ENCODE results near the gene EXD3. TPM values are rescaled to one million over a fixed set of nuclear protein-coding genes. Genes with fewer than 3 reads are reported as not detected.

The EXD3 gene
- total RNA-seq, 1 experiment from 2014 or later: 1.2 TPM

GRCh38 chr9:137317718-137318511 is 105.0 kb downstream of the EXD3 start:
- Histone ChIP-seq H3K27me3 (no peaks in the 10 kb centered on the region), H3K9me3 (no peaks in the 10 kb centered on the region), H3K4me3 (no peak overlapping the region), H3K36me3 (no peaks in the 10 kb centered on the region)
- no peak for DNase-seq

GRCh38 chr9:137317021-137317717 is 105.8 kb downstream of the EXD3 start:
- no peak for DNase-seq
- no peaks in the 10 kb centered on the region for H3K27me3 ChIP-seq
- no peak overlapping the region for H3K4me3 ChIP-seq
- no peaks in the 10 kb centered on the region for H3K9me3 ChIP-seq
- H3K36me3 ChIP-seq: no peaks in the 10 kb centered on the region

DNA sequence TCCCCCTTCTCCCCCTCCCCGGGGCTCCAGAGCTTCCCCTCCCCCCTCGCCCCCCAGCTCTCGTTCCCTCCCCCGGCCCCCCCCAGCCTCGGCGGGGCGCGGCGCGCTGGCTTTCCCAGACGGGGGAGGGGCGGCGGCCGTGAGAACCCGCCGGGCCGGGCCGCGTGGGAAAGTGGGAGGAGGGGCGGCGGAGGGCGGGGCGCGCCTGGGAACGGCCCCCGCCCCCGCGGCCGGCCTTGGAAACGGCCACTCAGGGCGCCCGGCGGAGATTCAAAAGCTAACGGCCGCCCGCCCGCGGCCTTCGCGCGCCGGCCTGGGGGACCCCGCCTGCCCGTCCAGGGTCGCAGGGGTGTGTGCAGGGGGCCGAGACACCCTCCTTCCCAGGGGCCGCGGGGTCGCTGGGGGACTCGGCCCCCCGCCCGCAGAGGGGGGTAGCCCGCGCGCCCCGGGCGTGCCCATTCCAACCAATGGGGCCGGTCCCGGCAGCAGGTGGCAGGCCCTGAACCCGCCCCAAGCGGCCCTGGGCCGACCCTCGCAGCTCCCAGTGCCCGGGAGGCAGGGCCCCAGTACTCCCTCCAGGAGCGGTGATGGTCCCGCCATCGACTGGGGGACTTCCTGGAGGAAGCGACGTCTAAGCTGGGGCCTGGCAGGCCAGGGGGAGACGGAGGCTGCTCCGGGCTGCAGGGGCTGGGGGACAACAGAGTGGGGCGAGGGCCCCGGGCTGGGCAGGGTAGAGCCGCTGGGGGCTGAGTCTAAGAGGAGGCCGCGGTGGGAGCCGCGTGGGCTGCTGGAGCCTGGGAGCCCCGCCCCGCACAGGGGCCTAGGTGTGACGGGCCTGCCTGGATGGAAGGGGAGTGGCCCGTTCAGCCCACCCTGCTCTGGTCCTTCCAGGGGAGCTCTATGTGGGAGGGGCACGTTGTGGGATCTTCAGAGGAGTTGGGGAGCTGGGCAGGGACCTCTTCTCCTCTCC is 106.7 kb downstream of the EXD3 start:
- Histone ChIP-seq H3K27me3 (no peaks in the 10 kb centered on the region), H3K9me3 (no peaks in the 10 kb centered on the region), H3K4me3 (no peak overlapping the region), H3K36me3 (no peaks in the 10 kb centered on the region)
- DNase-seq: no peak

DNA sequence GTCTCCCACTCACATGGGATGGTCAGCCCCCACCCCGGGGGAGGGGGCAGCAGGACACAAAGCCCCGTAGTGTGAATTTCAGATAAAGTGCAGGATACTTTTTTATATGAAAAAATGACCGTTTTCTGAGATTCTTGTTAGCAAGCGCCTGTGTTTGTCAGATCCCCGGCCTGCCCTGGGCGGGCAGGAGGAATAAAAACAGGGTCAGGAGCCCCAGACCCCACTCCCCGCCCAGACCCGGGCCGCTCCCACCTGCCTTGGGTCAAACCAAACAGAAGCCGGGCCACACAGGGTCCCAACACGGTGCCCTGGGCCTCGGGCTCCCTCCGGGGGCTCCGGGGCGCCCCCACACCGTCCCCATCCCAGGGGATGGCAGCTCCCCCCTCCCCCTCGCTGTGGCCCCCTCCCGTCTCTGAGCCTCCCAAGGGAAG is 107.4 kb downstream of the EXD3 start:
- no peak for DNase-seq

DNA sequence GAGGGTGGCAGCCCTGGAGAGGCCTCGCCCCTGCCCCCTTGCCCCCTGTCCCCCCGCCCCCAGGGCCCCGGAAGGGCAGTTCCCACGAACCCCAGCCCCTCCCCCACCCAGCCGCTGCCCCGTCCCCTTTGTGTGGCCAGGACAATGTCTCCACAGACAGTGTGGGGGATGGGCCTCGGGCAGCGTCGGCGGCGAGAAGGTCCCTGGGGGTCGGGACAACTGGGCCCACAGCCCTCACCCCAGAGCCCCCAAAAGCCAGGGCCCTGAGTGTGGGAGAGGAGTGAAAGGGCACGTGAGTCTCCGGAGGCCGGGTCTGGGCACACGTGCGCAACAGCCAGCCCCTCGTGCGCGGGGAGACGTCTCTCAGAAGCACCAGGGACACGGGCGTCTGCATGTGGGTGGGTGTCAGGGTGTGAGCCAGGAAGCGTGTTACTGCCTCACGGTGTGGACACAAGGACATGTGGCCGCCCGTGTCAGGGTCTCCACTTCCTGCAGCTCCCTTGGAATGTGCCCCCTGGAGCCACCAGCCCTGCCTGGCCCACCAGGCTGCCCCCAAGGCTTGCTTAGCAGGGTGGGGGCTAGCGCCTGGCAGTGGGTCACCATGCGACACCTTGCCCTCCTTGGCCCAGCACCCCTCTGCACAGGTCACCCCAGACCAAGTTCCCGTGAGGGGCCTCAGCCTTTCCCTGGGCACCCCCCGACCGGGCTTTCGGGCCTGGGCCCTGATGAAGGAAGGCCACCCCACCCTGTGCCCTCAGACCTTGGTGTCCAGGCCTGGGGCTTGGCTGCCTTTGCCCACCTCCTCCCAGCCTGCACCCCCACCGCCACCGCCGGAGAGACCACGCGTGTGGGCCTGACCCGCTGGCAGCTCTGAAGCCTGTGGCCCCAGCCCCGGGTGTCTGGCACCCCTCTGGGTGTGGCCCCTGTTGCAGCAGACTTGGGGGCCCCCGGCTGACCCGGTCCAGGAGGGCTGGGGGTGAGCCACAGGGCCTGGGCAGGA is 108.1 kb downstream of the EXD3 start:
- no peak for DNase-seq
- Histone ChIP-seq H3K9me3 (no peaks in the 10 kb centered on the region), H3K36me3 (no peaks in the 10 kb centered on the region), H3K27me3 (no peaks in the 10 kb centered on the region), H3K4me3 (no peak overlapping the region)

More for the DNA sequence above, 107.4 kb downstream of the EXD3 start:
- no peak overlapping the region for H3K4me3 ChIP-seq
- H3K27me3 ChIP-seq: no peaks in the 10 kb centered on the region
- no peaks in the 10 kb centered on the region for H3K36me3 ChIP-seq
- H3K9me3 ChIP-seq: no peaks in the 10 kb centered on the region

- Histone ChIP-seq H3K4me3 (no peak overlapping the region), H3K27me3 (no peaks in the 10 kb centered on the region), H3K9me3 (no peaks in the 10 kb centered on the region), H3K36me3 (no peaks in the 10 kb centered on the region)
- DNase-seq: no peak
These were observed 108.9 kb downstream of the EXD3 start for GRCh38 chr9:137313956-137314560.

GRCh38 chr9:137313326-137313936 is 109.5 kb downstream of the EXD3 start:
- no peaks in the 10 kb centered on the region for H3K27me3 ChIP-seq
- no peaks in the 10 kb centered on the region for H3K9me3 ChIP-seq
- no peak for DNase-seq
- no peak overlapping the region for H3K4me3 ChIP-seq
- H3K36me3 ChIP-seq: no peaks in the 10 kb centered on the region

DNA sequence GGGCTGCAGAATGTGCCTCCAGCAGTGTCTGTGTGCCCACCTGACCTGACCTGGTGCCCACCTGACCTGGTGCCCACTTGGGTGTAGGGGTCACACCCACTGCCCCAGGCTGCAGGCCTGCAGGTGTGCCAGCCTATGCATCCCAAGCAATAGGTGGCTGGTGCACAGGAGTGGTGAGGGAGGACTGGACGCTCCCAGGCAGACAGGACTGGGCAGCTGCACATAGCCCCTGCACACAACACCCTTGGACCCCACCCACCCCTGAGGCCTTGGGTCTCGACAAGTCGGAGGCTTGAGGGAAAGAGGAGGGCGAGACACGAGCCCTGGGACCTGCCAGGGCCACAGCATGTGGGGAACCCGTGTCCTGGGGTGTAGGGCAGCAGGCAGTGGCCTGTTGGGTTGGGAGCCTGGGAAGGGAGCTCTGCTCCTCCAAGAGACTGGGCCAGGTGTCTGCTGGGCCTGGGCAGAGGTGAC is 110.1 kb downstream of the EXD3 start:
- DNase-seq: no peak
- Histone ChIP-seq H3K27me3 (no peaks in the 10 kb centered on the region), H3K9me3 (no peaks in the 10 kb centered on the region), H3K36me3 (no peaks in the 10 kb centered on the region), H3K4me3 (no peak overlapping the region)

- DNase-seq: no peak
- Histone ChIP-seq H3K4me3 (no peak overlapping the region), H3K36me3 (no peaks in the 10 kb centered on the region), H3K27me3 (no peaks in the 10 kb centered on the region), H3K9me3 (no peaks in the 10 kb centered on the region)
These were observed 110.7 kb downstream of the EXD3 start for GRCh38 chr9:137311986-137312851.

GRCh38 chr9:137311171-137311985 is 111.6 kb downstream of the EXD3 start:
- no peaks in the 10 kb centered on the region for H3K9me3 ChIP-seq
- H3K36me3 ChIP-seq: no peaks in the 10 kb centered on the region
- no peak for DNase-seq
- H3K4me3 ChIP-seq: no peak overlapping the region
- H3K27me3 ChIP-seq: no peaks in the 10 kb centered on the region

GRCh38 chr9:137310189-137311052 is 112.5 kb downstream of the EXD3 start:
- H3K27me3 ChIP-seq: no peaks in the 10 kb centered on the region
- no peaks in the 10 kb centered on the region for H3K9me3 ChIP-seq
- H3K36me3 ChIP-seq: no peaks in the 10 kb centered on the region
- no peak overlapping the region for H3K4me3 ChIP-seq
- DNase-seq: no peak

DNA sequence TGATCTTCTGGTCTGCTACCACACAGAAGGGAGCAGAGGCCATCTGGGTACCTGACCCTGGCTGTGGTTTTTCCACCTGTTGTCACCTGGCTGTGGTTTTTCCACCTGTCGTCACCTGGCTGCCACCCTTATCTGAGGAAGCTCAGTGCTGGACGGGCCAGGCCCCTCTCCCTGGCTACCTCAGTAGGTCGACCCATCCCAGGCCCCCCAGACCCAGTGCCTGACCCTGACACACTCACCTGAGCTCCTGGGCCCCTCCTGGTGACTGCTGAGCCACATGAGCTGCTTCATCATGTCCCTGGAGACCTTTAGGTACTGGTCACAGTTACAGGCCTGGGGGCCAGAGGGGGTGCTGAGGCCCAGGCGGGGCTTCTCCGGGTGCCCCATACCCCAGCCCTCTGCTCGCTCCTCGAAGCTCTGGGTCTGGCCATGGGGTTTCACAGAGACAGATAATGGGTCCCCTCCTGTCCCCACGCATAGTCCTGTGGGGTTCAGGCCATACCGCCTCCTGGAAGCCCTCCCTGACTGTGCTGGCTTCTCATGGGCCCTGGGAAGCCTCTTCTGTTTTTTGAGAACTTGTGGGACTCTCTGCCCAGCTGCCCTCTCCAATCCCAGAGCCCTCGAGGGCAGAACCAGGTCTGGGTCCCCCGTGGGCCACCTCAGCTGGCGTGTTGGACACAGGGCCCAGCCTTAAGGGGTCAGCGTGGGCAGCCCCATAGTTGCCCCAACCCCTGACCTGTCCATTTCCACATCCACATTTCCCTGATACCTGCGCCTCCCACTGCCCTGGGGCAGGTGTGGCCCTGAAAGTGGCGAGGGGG is 113.4 kb downstream of the EXD3 start:
- Histone ChIP-seq H3K4me3 (no peak overlapping the region), H3K9me3 (no peaks in the 10 kb centered on the region), H3K27me3 (no peaks in the 10 kb centered on the region), H3K36me3 (no peaks in the 10 kb centered on the region)
- DNase-seq: no peak
